ENCODE data around the gene CPED1. TPM values are rescaled to one million over a fixed set of nuclear protein-coding genes. Genes with fewer than 3 reads are reported as not detected.

The CPED1 gene
- total RNA-seq, 4 donors from 2014 or later: 4.4 to 20.2 (median 14.0) TPM

GRCh38 chr7:120995654-120996053, 7.1 kb downstream of the CPED1 start:
- no peak overlapping the region for H3K4me3 ChIP-seq
- TF ChIP-seq, protein P1, sequence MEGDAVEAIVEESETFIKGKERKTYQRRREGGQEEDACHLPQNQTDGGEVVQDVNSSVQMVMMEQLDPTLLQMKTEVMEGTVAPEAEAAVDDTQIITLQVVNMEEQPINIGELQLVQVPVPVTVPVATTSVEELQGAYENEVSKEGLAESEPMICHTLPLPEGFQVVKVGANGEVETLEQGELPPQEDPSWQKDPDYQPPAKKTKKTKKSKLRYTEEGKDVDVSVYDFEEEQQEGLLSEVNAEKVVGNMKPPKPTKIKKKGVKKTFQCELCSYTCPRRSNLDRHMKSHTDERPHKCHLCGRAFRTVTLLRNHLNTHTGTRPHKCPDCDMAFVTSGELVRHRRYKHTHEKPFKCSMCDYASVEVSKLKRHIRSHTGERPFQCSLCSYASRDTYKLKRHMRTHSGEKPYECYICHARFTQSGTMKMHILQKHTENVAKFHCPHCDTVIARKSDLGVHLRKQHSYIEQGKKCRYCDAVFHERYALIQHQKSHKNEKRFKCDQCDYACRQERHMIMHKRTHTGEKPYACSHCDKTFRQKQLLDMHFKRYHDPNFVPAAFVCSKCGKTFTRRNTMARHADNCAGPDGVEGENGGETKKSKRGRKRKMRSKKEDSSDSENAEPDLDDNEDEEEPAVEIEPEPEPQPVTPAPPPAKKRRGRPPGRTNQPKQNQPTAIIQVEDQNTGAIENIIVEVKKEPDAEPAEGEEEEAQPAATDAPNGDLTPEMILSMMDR (IDR thresholded peaks at IDR 0.05): no peak
- TF ChIP-seq EP300 (IDR thresholded peaks at IDR 0.05; ENCODE audit: low read depth) (no peak), POLR2A (IDR thresholded peaks at IDR 0.05) (no peak)
- no peaks in the 10 kb centered on the region for H3K9me3 ChIP-seq
- no peak for DNase-seq
- no peaks in the 10 kb centered on the region for H3K27me3 ChIP-seq
- in situ Hi-C loops (cut with MboI; ENCODE audit: low pct_ligation_motif_present in 1 of 4, low pct_unique_long_range_greater_than_20kb in 1 of 4, low sequenced_read_pairs in 3 of 4): loop anchor here (10.0 to 25.0 kb wide), 3 partner anchors 79 to 99 kb away; no protein-coding TSS in a partner anchor
- H3K4me1 ChIP-seq: peaks cover 0 to 61% (median 17%) of the 10 kb centered on the region in 4 donors
- intact Hi-C loops (cut with DNase I; ENCODE audit: low total_unique reads): no loop called here
- peak overlapping the region; percentile 54 to 89 (median 60) for H3K27ac ChIP-seq
- 60 to 88% methylated on average over 2 of the region's 2 CpGs for WGBS, 2 donors (ENCODE audit: low coverage in 1 of 2)
- no peaks in the 10 kb centered on the region for H3K36me3 ChIP-seq

- Histone ChIP-seq H3K36me3 (no peaks in the 10 kb centered on the region), H3K4me1 (peaks cover 0 to 61% (median 17%) of the 10 kb centered on the region in 4 donors), H3K9me3 (no peaks in the 10 kb centered on the region), H3K27me3 (no peaks in the 10 kb centered on the region), H3K4me3 (no peak overlapping the region), H3K27ac (peak overlapping the region; percentile 54 to 89 (median 61))
- DNase-seq: peak; percentile 78
- intact Hi-C loops (cut with DNase I; ENCODE audit: low total_unique reads) (no loop called here), in situ Hi-C loops (cut with MboI; ENCODE audit: low pct_ligation_motif_present in 1 of 4, low pct_unique_long_range_greater_than_20kb in 1 of 4, low sequenced_read_pairs in 3 of 4) (loop anchor here (10.0 to 25.0 kb wide), 3 partner anchors 78 to 98 kb away; no protein-coding TSS in a partner anchor)
- no peak for TF ChIP-seq EP300 (IDR thresholded peaks at IDR 0.05; ENCODE audit: low read depth)
- TF ChIP-seq, protein P1 (IDR thresholded peaks at IDR 0.05): no peak
- peak in 1 of 3 donors; percentile 35 for TF ChIP-seq POLR2AphosphoS5 (IDR thresholded peaks at IDR 0.05)
- no peak for TF ChIP-seq POLR2A (IDR thresholded peaks at IDR 0.05)
- 80 to 94% methylated on average over 2 of the region's 2 CpGs for WGBS, 2 donors (ENCODE audit: low coverage in 1 of 2)
Measured at GRCh38 chr7:120996333-120996987, 7.9 kb downstream of the CPED1 start.

- H3K4me3 ChIP-seq: no peak overlapping the region
- H3K9me3 ChIP-seq: no peaks in the 10 kb centered on the region
- H3K4me1 ChIP-seq: peaks cover 0 to 63% (median 17%) of the 10 kb centered on the region in 4 donors
- no peaks in the 10 kb centered on the region for H3K27me3 ChIP-seq
- no peaks in the 10 kb centered on the region for H3K36me3 ChIP-seq
- in situ Hi-C loops (cut with MboI; ENCODE audit: low pct_ligation_motif_present in 1 of 4, low pct_unique_long_range_greater_than_20kb in 1 of 4, low sequenced_read_pairs in 3 of 4): loop anchor here (10.0 to 25.0 kb wide), 3 partner anchors 78 to 98 kb away; no protein-coding TSS in a partner anchor
- intact Hi-C loops (cut with DNase I; ENCODE audit: low total_unique reads): no loop called here
- no peak for DNase-seq
- TF ChIP-seq EP300 (IDR thresholded peaks at IDR 0.05; ENCODE audit: low read depth) (no peak), POLR2AphosphoS5 (IDR thresholded peaks at IDR 0.05) (no peak), POLR2A (IDR thresholded peaks at IDR 0.05) (no peak)
- TF ChIP-seq, protein P1 (IDR thresholded peaks at IDR 0.05): no peak
- peak overlapping the region; percentile 54 to 89 (median 61) for H3K27ac ChIP-seq
Measured at GRCh38 chr7:120996988-120997345, 8.5 kb downstream of the CPED1 start.

GRCh38 chr7:120997882-120998474, 9.5 kb downstream of the CPED1 start:
- 71 to 82% methylated on average over 7 of the region's 7 CpGs for WGBS, 2 donors (ENCODE audit: low coverage in 1 of 2)
- in situ Hi-C loops (cut with MboI; ENCODE audit: low pct_ligation_motif_present in 1 of 4, low pct_unique_long_range_greater_than_20kb in 1 of 4, low sequenced_read_pairs in 3 of 4): loop anchor here (10.0 to 25.0 kb wide), 3 partner anchors 77 to 97 kb away; no protein-coding TSS in a partner anchor
- peak; percentile 24 for DNase-seq
- no peaks in the 10 kb centered on the region for H3K36me3 ChIP-seq
- peak overlapping the region; percentile 54 to 89 (median 61) for H3K27ac ChIP-seq
- no peak overlapping the region for H3K4me3 ChIP-seq
- TF ChIP-seq POLR2AphosphoS5 (IDR thresholded peaks at IDR 0.05) (no peak), EP300 (IDR thresholded peaks at IDR 0.05; ENCODE audit: low read depth) (no peak), POLR2A (IDR thresholded peaks at IDR 0.05) (no peak)
- TF ChIP-seq, protein P1 (IDR thresholded peaks at IDR 0.05): no peak
- intact Hi-C loops (cut with DNase I; ENCODE audit: low total_unique reads): no loop called here
- no peaks in the 10 kb centered on the region for H3K9me3 ChIP-seq
- peaks cover 0 to 61% (median 17%) of the 10 kb centered on the region in 4 donors for H3K4me1 ChIP-seq
- H3K27me3 ChIP-seq: no peaks in the 10 kb centered on the region

Measured in transverse colon (tissue), 4 donors.